Measurements from ENCODE around the gene FETUB.

DNA sequence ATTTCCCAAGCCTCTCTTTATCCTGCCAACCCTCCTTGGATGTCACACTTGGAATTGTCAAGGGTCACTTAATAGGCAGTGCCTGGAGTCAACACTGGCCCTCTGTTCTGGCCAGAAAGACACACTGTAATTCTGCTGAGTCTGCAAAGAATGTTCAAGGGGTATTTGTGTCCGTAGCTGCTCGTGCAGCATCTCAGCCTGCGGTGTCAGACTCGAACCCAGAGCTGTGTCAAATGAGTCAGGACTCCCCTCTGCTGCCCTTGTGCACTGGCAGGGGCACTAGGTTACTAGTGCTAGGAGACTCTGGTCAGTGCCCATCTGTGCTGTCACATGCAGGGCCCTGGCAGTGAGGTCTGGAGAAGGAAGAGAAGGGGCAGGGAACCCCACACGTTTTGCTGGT lies 28.1 kb upstream of the FETUB start:
- no peak for TF ChIP-seq GATA3 (IDR thresholded peaks at IDR 0.05; ENCODE audit: low read depth, low read length)
- TF ChIP-seq GATA2 (IDR thresholded peaks at IDR 0.05; ENCODE audit: low read depth, low read length), result no peak
